ENCODE data around the gene ATP6V1B1. TPM values are rescaled to one million over a fixed set of nuclear protein-coding genes. Genes with fewer than 3 reads are reported as not detected.

Gene ATP6V1B1
- total and polyA plus RNA-seq, 2 of the 13 experiments (the other 11 are each of a cell fraction or from before 2014, with no cell fraction given), result 0.58 to 1.6 TPM

GRCh38 chr2:70902067-70902442, 33.6 kb upstream of the ATP6V1B1 start (continued):
- TF ChIP-seq, protein P1, sequence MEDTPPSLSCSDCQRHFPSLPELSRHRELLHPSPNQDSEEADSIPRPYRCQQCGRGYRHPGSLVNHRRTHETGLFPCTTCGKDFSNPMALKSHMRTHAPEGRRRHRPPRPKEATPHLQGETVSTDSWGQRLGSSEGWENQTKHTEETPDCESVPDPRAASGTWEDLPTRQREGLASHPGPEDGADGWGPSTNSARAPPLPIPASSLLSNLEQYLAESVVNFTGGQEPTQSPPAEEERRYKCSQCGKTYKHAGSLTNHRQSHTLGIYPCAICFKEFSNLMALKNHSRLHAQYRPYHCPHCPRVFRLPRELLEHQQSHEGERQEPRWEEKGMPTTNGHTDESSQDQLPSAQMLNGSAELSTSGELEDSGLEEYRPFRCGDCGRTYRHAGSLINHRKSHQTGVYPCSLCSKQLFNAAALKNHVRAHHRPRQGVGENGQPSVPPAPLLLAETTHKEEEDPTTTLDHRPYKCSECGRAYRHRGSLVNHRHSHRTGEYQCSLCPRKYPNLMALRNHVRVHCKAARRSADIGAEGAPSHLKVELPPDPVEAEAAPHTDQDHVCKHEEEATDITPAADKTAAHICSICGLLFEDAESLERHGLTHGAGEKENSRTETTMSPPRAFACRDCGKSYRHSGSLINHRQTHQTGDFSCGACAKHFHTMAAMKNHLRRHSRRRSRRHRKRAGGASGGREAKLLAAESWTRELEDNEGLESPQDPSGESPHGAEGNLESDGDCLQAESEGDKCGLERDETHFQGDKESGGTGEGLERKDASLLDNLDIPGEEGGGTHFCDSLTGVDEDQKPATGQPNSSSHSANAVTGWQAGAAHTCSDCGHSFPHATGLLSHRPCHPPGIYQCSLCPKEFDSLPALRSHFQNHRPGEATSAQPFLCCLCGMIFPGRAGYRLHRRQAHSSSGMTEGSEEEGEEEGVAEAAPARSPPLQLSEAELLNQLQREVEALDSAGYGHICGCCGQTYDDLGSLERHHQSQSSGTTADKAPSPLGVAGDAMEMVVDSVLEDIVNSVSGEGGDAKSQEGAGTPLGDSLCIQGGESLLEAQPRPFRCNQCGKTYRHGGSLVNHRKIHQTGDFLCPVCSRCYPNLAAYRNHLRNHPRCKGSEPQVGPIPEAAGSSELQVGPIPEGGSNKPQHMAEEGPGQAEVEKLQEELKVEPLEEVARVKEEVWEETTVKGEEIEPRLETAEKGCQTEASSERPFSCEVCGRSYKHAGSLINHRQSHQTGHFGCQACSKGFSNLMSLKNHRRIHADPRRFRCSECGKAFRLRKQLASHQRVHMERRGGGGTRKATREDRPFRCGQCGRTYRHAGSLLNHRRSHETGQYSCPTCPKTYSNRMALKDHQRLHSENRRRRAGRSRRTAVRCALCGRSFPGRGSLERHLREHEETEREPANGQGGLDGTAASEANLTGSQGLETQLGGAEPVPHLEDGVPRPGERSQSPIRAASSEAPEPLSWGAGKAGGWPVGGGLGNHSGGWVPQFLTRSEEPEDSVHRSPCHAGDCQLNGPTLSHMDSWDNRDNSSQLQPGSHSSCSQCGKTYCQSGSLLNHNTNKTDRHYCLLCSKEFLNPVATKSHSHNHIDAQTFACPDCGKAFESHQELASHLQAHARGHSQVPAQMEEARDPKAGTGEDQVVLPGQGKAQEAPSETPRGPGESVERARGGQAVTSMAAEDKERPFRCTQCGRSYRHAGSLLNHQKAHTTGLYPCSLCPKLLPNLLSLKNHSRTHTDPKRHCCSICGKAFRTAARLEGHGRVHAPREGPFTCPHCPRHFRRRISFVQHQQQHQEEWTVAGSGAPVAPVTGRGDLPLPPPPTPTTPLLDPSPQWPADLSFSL (CRISPR knock-in tag; IDR thresholded peaks at IDR 0.05), result no peak
- TF ChIP-seq SRSF1 (optimal IDR thresholded peaks at IDR 0.05; ENCODE audit: low read depth, low read length), result no peak
- TF ChIP-seq, protein P2, sequence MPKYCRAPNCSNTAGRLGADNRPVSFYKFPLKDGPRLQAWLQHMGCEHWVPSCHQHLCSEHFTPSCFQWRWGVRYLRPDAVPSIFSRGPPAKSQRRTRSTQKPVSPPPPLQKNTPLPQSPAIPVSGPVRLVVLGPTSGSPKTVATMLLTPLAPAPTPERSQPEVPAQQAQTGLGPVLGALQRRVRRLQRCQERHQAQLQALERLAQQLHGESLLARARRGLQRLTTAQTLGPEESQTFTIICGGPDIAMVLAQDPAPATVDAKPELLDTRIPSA (CRISPR knock-in tag; IDR thresholded peaks at IDR 0.05; ENCODE audit: borderline replicate concordance), result no peak
- no peak for TF ChIP-seq ZNF713 (CRISPR knock-in tag; IDR thresholded peaks at IDR 0.05)
- TF ChIP-seq POLR2G (IDR thresholded peaks at IDR 0.05; ENCODE audit: low read depth, low read length), result peak; percentile 7; the same call in 1 of the 2 replicates
- no peak for TF ChIP-seq ZNF75D (CRISPR knock-in tag; IDR thresholded peaks at IDR 0.05; ENCODE audit: borderline replicate concordance)
- TF ChIP-seq, protein P3, sequence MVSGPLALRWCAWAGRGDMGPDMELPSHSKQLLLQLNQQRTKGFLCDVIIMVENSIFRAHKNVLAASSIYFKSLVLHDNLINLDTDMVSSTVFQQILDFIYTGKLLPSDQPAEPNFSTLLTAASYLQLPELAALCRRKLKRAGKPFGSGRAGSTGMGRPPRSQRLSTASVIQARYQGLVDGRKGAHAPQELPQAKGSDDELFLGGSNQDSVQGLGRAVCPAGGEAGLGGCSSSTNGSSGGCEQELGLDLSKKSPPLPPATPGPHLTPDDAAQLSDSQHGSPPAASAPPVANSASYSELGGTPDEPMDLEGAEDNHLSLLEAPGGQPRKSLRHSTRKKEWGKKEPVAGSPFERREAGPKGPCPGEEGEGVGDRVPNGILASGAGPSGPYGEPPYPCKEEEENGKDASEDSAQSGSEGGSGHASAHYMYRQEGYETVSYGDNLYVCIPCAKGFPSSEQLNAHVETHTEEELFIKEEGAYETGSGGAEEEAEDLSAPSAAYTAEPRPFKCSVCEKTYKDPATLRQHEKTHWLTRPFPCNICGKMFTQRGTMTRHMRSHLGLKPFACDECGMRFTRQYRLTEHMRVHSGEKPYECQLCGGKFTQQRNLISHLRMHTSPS (CRISPR knock-in tag; IDR thresholded peaks at IDR 0.05; ENCODE audit: low read depth), result peak; percentile 23; the same call in 1 of the 2 replicates
- TF ChIP-seq ZNF121 (CRISPR knock-in tag; IDR thresholded peaks at IDR 0.05), result no peak
- TF ChIP-seq ZBTB44 (CRISPR knock-in tag; IDR thresholded peaks at IDR 0.05), result no peak
- no peak for TF ChIP-seq ZNF256 (CRISPR knock-in tag; conservative IDR thresholded peaks at IDR 0.05)
- no peak for TF ChIP-seq ZFX (CRISPR knock-in tag; IDR thresholded peaks at IDR 0.05; ENCODE audit: low read depth)
- no peak for TF ChIP-seq ZNF550 (CRISPR knock-in tag; IDR thresholded peaks at IDR 0.05; ENCODE audit: borderline replicate concordance)
- no peak for TF ChIP-seq ZNF768 (CRISPR knock-in tag; IDR thresholded peaks at IDR 0.05)
- no peak for TF ChIP-seq ZNF432 (CRISPR knock-in tag; IDR thresholded peaks at IDR 0.05; ENCODE audit: borderline replicate concordance)
- TF ChIP-seq SMAD3 (CRISPR knock-in tag; IDR thresholded peaks at IDR 0.05), result no peak
- 0 out of 2 replicates have a peak, but pooled peaks have one; percentile 9 for TF ChIP-seq ZFP90 (CRISPR knock-in tag; IDR thresholded peaks at IDR 0.05; ENCODE audit: borderline replicate concordance)
- TF ChIP-seq ZNF775 (CRISPR knock-in tag; IDR thresholded peaks at IDR 0.05; ENCODE audit: borderline replicate concordance), result no peak
- 0 out of 2 replicates have a peak, but pooled peaks have one; percentile 62 for TF ChIP-seq ESRRA (CRISPR knock-in tag; IDR thresholded peaks at IDR 0.05; ENCODE audit: low read depth)
- no peak for TF ChIP-seq SAP130 (CRISPR knock-in tag; IDR thresholded peaks at IDR 0.05; ENCODE audit: low read depth)
- no peak for TF ChIP-seq MYNN (CRISPR knock-in tag; IDR thresholded peaks at IDR 0.05; ENCODE audit: low read depth)
- no peak for TF ChIP-seq ZNF703 (CRISPR knock-in tag; IDR thresholded peaks at IDR 0.05; ENCODE audit: borderline replicate concordance)

Data from HepG2 (cell line).